Measurements from ENCODE around the gene DPF3. TPM values are rescaled to one million over a fixed set of nuclear protein-coding genes. Genes with fewer than 3 reads are reported as not detected.

DPF3 gene
- total RNA-seq, 3 donors from 2014 or later, result 0.32 to 2.8 (median 1.3) TPM

- Histone ChIP-seq H3K9me3 (no peaks in the 10 kb centered on the region), H3K36me3 (no peaks in the 10 kb centered on the region), H3K27ac (no peak overlapping the region), H3K27me3 (no peaks in the 10 kb centered on the region), H3K4me3 (no peak overlapping the region), H3K4me1 (no peaks in the 10 kb centered on the region)
- intact Hi-C loops (cut with DNase I; ENCODE audit: low total_unique reads), result no loop called here
- DNase-seq (ENCODE audit: low spot score in 2 of 2), result no peak
- TF ChIP-seq CTCF (IDR thresholded peaks at IDR 0.05) (no peak), POLR2AphosphoS5 (IDR thresholded peaks at IDR 0.05) (no peak), POLR2A (IDR thresholded peaks at IDR 0.05) (no peak)
Measured at GRCh38 chr14:72597252-72598233, 296.4 kb downstream of the DPF3 start.

- Histone ChIP-seq H3K36me3 (no peaks in the 10 kb centered on the region), H3K27me3 (no peaks in the 10 kb centered on the region), H3K9me3 (no peaks in the 10 kb centered on the region), H3K27ac (no peak overlapping the region), H3K4me3 (no peak overlapping the region), H3K4me1 (no peaks in the 10 kb centered on the region)
- DNase-seq (ENCODE audit: low spot score in 2 of 2), result no peak
- intact Hi-C loops (cut with DNase I; ENCODE audit: low total_unique reads), result no loop called here
- no peak for TF ChIP-seq CTCF (IDR thresholded peaks at IDR 0.05)
- TF ChIP-seq POLR2A (IDR thresholded peaks at IDR 0.05), result no peak
- no peak for TF ChIP-seq POLR2AphosphoS5 (IDR thresholded peaks at IDR 0.05)
Measured at GRCh38 chr14:72595152-72595862, 298.6 kb downstream of the DPF3 start.

- no peaks in the 10 kb centered on the region for H3K27me3 ChIP-seq
- no peak for DNase-seq (ENCODE audit: low spot score in 2 of 2)
- no peak overlapping the region for H3K27ac ChIP-seq
- H3K4me3 ChIP-seq, result no peak overlapping the region
- no peak for TF ChIP-seq POLR2AphosphoS5 (IDR thresholded peaks at IDR 0.05)
- TF ChIP-seq CTCF (IDR thresholded peaks at IDR 0.05), result no peak
- TF ChIP-seq POLR2A (IDR thresholded peaks at IDR 0.05), result no peak
- no peaks in the 10 kb centered on the region for H3K36me3 ChIP-seq
- no peaks in the 10 kb centered on the region for H3K9me3 ChIP-seq
- intact Hi-C loops (cut with DNase I; ENCODE audit: low total_unique reads), result no loop called here
- H3K4me1 ChIP-seq, result no peaks in the 10 kb centered on the region
Measured at GRCh38 chr14:72594099-72594901, 299.6 kb downstream of the DPF3 start.

GRCh38 chr14:72591391-72591790 is 302.5 kb downstream of the DPF3 start:
- no peak for DNase-seq (ENCODE audit: low spot score in 2 of 2)
- Histone ChIP-seq H3K4me1 (no peaks in the 10 kb centered on the region), H3K36me3 (no peaks in the 10 kb centered on the region), H3K27ac (no peak overlapping the region), H3K4me3 (no peak overlapping the region), H3K27me3 (no peaks in the 10 kb centered on the region), H3K9me3 (no peaks in the 10 kb centered on the region)
- TF ChIP-seq POLR2AphosphoS5 (IDR thresholded peaks at IDR 0.05) (no peak), CTCF (IDR thresholded peaks at IDR 0.05) (no peak), POLR2A (IDR thresholded peaks at IDR 0.05) (no peak)
- intact Hi-C loops (cut with DNase I; ENCODE audit: low total_unique reads), result no loop called here
